Mononuclear cell (primary cell): Measurements from ENCODE around the gene TFDP1. TPM values are rescaled to one million over a fixed set of nuclear protein-coding genes. Genes with fewer than 3 reads are reported as not detected.

Source experiments
- H3K27me3 ChIP-seq: 2 replicates; pipeline ENCODE4 v1.6.0; 2011; ENCODE audit warnings: low read length, control low read depth; ENCODE audit not compliant: insufficient read depth
- H3K4me1 ChIP-seq: 2 replicates; pipeline ENCODE4 v1.5.1; 2011; ENCODE audit warnings: mild to moderate bottlenecking, low read length, control low read depth; ENCODE audit not compliant: insufficient read depth
- H3K4me3 ChIP-seq: 2 replicates; pipeline ENCODE4 v1.5.1; 2011; ENCODE audit warnings: mild to moderate bottlenecking, low read length, moderate library complexity
- H3K9me3 ChIP-seq: 2 replicates; pipeline ENCODE4 v1.5.1; 2011; ENCODE audit warnings: low read depth, mild to moderate bottlenecking, control low read depth, low read length
- total RNA-seq: library from RNA; depleted of rRNA; stranded (reverse); fragments of >200 nt; gene quantifications from one replicate; pipeline ENCODE4 v1.2.3, GENCODE V29; 2012

The TFDP1 gene
- total RNA-seq, 1 donor = 20.3 TPM

- H3K4me1 ChIP-seq = peaks cover 8% of the 10 kb centered on the region
- H3K4me3 ChIP-seq = no peak overlapping the region
- no peaks in the 10 kb centered on the region for H3K27me3 ChIP-seq
- H3K9me3 ChIP-seq = no peaks in the 10 kb centered on the region
Observed at GRCh38 chr13:113634279-113635047, 49.9 kb downstream of the TFDP1 start.

GRCh38 chr13:113635048-113635420 is 50.5 kb downstream of the TFDP1 start:
- no peak overlapping the region for H3K4me3 ChIP-seq
- H3K9me3 ChIP-seq = no peaks in the 10 kb centered on the region
- H3K4me1 ChIP-seq = peaks cover 8% of the 10 kb centered on the region
- H3K27me3 ChIP-seq = no peaks in the 10 kb centered on the region

- Histone ChIP-seq H3K4me3 (no peak overlapping the region), H3K27me3 (no peaks in the 10 kb centered on the region), H3K4me1 (peaks cover 8% of the 10 kb centered on the region), H3K9me3 (no peaks in the 10 kb centered on the region)
Observed at GRCh38 chr13:113635709-113636108, 51.2 kb downstream of the TFDP1 start.

- H3K9me3 ChIP-seq = no peaks in the 10 kb centered on the region
- H3K27me3 ChIP-seq = no peaks in the 10 kb centered on the region
- no peak overlapping the region for H3K4me3 ChIP-seq
- peaks cover 8% of the 10 kb centered on the region for H3K4me1 ChIP-seq
Observed at GRCh38 chr13:113636266-113636963, 51.9 kb downstream of the TFDP1 start.

- H3K27me3 ChIP-seq = no peaks in the 10 kb centered on the region
- peaks cover 8% of the 10 kb centered on the region for H3K4me1 ChIP-seq
- no peaks in the 10 kb centered on the region for H3K9me3 ChIP-seq
- no peak overlapping the region for H3K4me3 ChIP-seq
Observed at GRCh38 chr13:113637262-113638160, 53.0 kb downstream of the TFDP1 start.

- no peaks in the 10 kb centered on the region for H3K27me3 ChIP-seq
Observed at GRCh38 chr13:113638173-113638746, 53.7 kb downstream of the TFDP1 start.

GRCh38 chr13:113638806-113639205 is 54.3 kb downstream of the TFDP1 start:
- no peak overlapping the region for H3K4me3 ChIP-seq
- no peaks in the 10 kb centered on the region for H3K9me3 ChIP-seq
- H3K4me1 ChIP-seq = peaks cover 8% of the 10 kb centered on the region
- no peaks in the 10 kb centered on the region for H3K27me3 ChIP-seq

More at GRCh38 chr13:113638173-113638746, 53.7 kb downstream of the TFDP1 start:
- Histone ChIP-seq H3K9me3 (no peaks in the 10 kb centered on the region), H3K4me3 (no peak overlapping the region), H3K4me1 (peaks cover 8% of the 10 kb centered on the region)

GRCh38 chr13:113639616-113640262 is 55.2 kb downstream of the TFDP1 start:
- H3K4me1 ChIP-seq = peaks cover 8% of the 10 kb centered on the region
- H3K27me3 ChIP-seq = no peaks in the 10 kb centered on the region
- H3K4me3 ChIP-seq = no peak overlapping the region
- H3K9me3 ChIP-seq = no peaks in the 10 kb centered on the region

GRCh38 chr13:113641426-113641825 is 56.9 kb downstream of the TFDP1 start:
- no peaks in the 10 kb centered on the region for H3K27me3 ChIP-seq
- no peaks in the 10 kb centered on the region for H3K4me1 ChIP-seq
- no peaks in the 10 kb centered on the region for H3K9me3 ChIP-seq
- H3K4me3 ChIP-seq = no peak overlapping the region

GRCh38 chr13:113642563-113642962 is 58.0 kb downstream of the TFDP1 start:
- Histone ChIP-seq H3K9me3 (no peaks in the 10 kb centered on the region), H3K4me1 (no peaks in the 10 kb centered on the region), H3K27me3 (no peaks in the 10 kb centered on the region), H3K4me3 (no peak overlapping the region)

- no peaks in the 10 kb centered on the region for H3K9me3 ChIP-seq
- H3K4me1 ChIP-seq = no peaks in the 10 kb centered on the region
- no peak overlapping the region for H3K4me3 ChIP-seq
- no peaks in the 10 kb centered on the region for H3K27me3 ChIP-seq
Observed at GRCh38 chr13:113643593-113643992, 59.0 kb downstream of the TFDP1 start.

- Histone ChIP-seq H3K9me3 (no peaks in the 10 kb centered on the region), H3K27me3 (no peaks in the 10 kb centered on the region), H3K4me3 (no peak overlapping the region), H3K4me1 (no peaks in the 10 kb centered on the region)
Observed at GRCh38 chr13:113644800-113645199, 60.2 kb downstream of the TFDP1 start.

- Histone ChIP-seq H3K9me3 (no peaks in the 10 kb centered on the region), H3K4me1 (no peaks in the 10 kb centered on the region), H3K4me3 (no peak overlapping the region), H3K27me3 (no peaks in the 10 kb centered on the region)
Observed at GRCh38 chr13:113645329-113645728, 60.8 kb downstream of the TFDP1 start.

- Histone ChIP-seq H3K27me3 (no peaks in the 10 kb centered on the region), H3K9me3 (no peaks in the 10 kb centered on the region), H3K4me3 (no peak overlapping the region), H3K4me1 (no peaks in the 10 kb centered on the region)
Observed at GRCh38 chr13:113646376-113646775, 61.8 kb downstream of the TFDP1 start.
